K562 (cell line): Measurements from ENCODE around the gene BRWD1. TPM values are rescaled to one million over a fixed set of nuclear protein-coding genes. Genes with fewer than 3 reads are reported as not detected.
A peak's percentile ranks its signal among the peaks of the same experiment; 100 is the strongest.

ENCODE experiments used
- BMI1 ChIP-seq: fragments of 150-350 bp; IDR thresholded peaks from 2 replicates; pipeline ENCODE4 v1.6.1; 2014; ENCODE audit warnings: low read length
- CBX2 ChIP-seq: fragments of 200-600 bp; sonication (generic); IDR thresholded peaks from one replicate; pipeline ENCODE4 v1.6.1; 2012; ENCODE audit warnings: mild to moderate bottlenecking, low read length, inconsistent platforms; ENCODE audit not compliant: insufficient read depth, poor library complexity, severe bottlenecking
- CCAR2 ChIP-seq: fragments of 200-400 bp; formaldehyde crosslinking; IDR thresholded peaks from 2 replicates; pipeline ENCODE4 v1.6.1; 2017; ENCODE audit warnings: mild to moderate bottlenecking, low read depth, low read length
- COPS2 ChIP-seq: fragments of 450-650 bp; conservative IDR thresholded peaks from 2 replicates; pipeline ENCODE4 v1.6.1; 2016; ENCODE audit warnings: mild to moderate bottlenecking, moderate library complexity
- ETV6 ChIP-seq, 3 experiments: fragments of 150-350 bp in 1 of 3; sonication (generic) in 1 of 3; formaldehyde crosslinking in 1 of 3; IDR thresholded peaks; 2 replicates each; pipeline versions ENCODE4 v1.6.1 to v1.8.0; 2014 to 2022; ENCODE audit warnings: borderline replicate concordance in 2 of 3, low read depth in 2 of 3, antibody characterized with exemption in 1 of 3, low read length in 1 of 3, mild to moderate bottlenecking in 1 of 3, missing genetic modification reagents in 1 of 3
- HSF4 ChIP-seq: fragments of 250-450 bp; sonication (Bioruptor Pico); IDR thresholded peaks from 2 replicates; pipeline ENCODE4 v2.1.2; 2022; ENCODE audit warnings: mild to moderate bottlenecking, moderate library complexity, borderline replicate concordance
- MCM5 ChIP-seq: fragments of 450-650 bp; IDR thresholded peaks from 2 replicates; pipeline ENCODE4 v1.6.1; 2016; ENCODE audit warnings: low read depth
- MECOM ChIP-seq: fragments of 250-450 bp; sonication (Bioruptor Pico); IDR thresholded peaks from 2 replicates; pipeline ENCODE4 v1.8.0; 2022; ENCODE audit warnings: inconsistent platforms
- NFE2L1 ChIP-seq: fragments of 450-650 bp; IDR thresholded peaks from 2 replicates; pipeline ENCODE4 v1.6.1; 2016; ENCODE audit warnings: missing genetic modification characterization, low read depth, mild to moderate bottlenecking, missing compliant biosample characterization, moderate library complexity, borderline replicate concordance
- PCBP1 ChIP-seq: fragments of 200-400 bp; formaldehyde crosslinking; IDR thresholded peaks from 2 replicates; pipeline ENCODE4 v1.6.1; 2018; ENCODE audit warnings: mild to moderate bottlenecking, low read depth, low read length; ENCODE audit not compliant: poor library complexity, severe bottlenecking
- POLR2B ChIP-seq: fragments of 450-650 bp; IDR thresholded peaks from 2 replicates; pipeline ENCODE4 v1.6.1; 2018; ENCODE audit warnings: low read depth; ENCODE audit not compliant: partially characterized antibody
- SIN3B ChIP-seq: fragments of 450-650 bp; IDR thresholded peaks from 2 replicates; pipeline ENCODE4 v1.6.1; 2017; ENCODE audit warnings: low read depth, mild to moderate bottlenecking, moderate library complexity
- SMC3 ChIP-seq: conservative IDR thresholded peaks from 2 replicates; pipeline ENCODE4 v1.6.1; 2011; ENCODE audit warnings: low read depth, low read length, improper control_type of control experiment; ENCODE audit not compliant: insufficient read depth
- SNIP1 ChIP-seq: fragments of 450-650 bp; IDR thresholded peaks from 2 replicates; pipeline ENCODE4 v1.7.1; 2017; ENCODE audit warnings: low read depth, mild to moderate bottlenecking
- SRSF3 ChIP-seq: fragments of 200-400 bp; formaldehyde crosslinking; IDR thresholded peaks from 2 replicates; pipeline ENCODE4 v1.6.1; 2016; ENCODE audit warnings: mild to moderate bottlenecking, low read length, moderate library complexity; ENCODE audit not compliant: insufficient read depth
- TFAM ChIP-seq: fragments of 250-450 bp; sonication (Bioruptor Pico); conservative IDR thresholded peaks from 2 replicates; pipeline ENCODE4 v1.5.0; 2021; ENCODE audit warnings: mild to moderate bottlenecking, moderate library complexity
- ZNF134 ChIP-seq: fragments of 250-450 bp; sonication (Bioruptor Pico); conservative IDR thresholded peaks from 2 replicates; pipeline ENCODE4 v1.4.0; 2020
- ZNF146 ChIP-seq: IDR thresholded peaks from one replicate; pipeline ENCODE4 v1.6.1; 2018; ENCODE audit warnings: missing compliant biosample characterization; ENCODE audit not compliant: unreplicated experiment
- ZNF311 ChIP-seq: fragments of 250-450 bp; sonication (Bioruptor Pico); IDR thresholded peaks from 2 replicates; pipeline ENCODE4 v1.4.0; 2020; ENCODE audit warnings: mild to moderate bottlenecking, moderate library complexity
- ZNF445 ChIP-seq: fragments of 250-450 bp; sonication (Bioruptor Pico); IDR thresholded peaks from 2 replicates; pipeline ENCODE4 v1.4.0; 2020; ENCODE audit warnings: low read depth, mild to moderate bottlenecking, moderate library complexity
- ZNF696 ChIP-seq: fragments of 250-450 bp; sonication (Bioruptor Pico); conservative IDR thresholded peaks from 2 replicates; pipeline ENCODE4 v1.4.0; 2020; ENCODE audit warnings: mild to moderate bottlenecking, moderate library complexity
- polyA plus RNA-seq, 8 experiments: library from polyadenylated mRNA; depleted of rRNA in 4 of 8; stranded (reverse) in 5 of 8; unstranded in 3 of 8; fragments of >200 nt; fragmentation: Nextera tagmentation in 2 of 8; fragmentation: Illumina TruSeq in 1 of 8; extraction: Ambion mirVana in 2 of 8; extraction: Trizol in 1 of 8; gene quantifications; 2 replicates each; pipeline versions ENCODE4 v1.2.1 to v1.2.3, GENCODE V29; 2011 to 2014; ENCODE audit warnings: inconsistent platforms in 1 of 8, missing spikeins in 1 of 8
- total RNA-seq, 7 experiments: library from RNA; depleted of rRNA in 6 of 7; stranded (reverse); fragments of >200 nt in 6 of 7; fragmentation: Illumina TruSeq in 2 of 7; extraction: Trizol in 2 of 7; gene quantifications; 2 replicates each; pipeline versions ENCODE4 v1.2.1 to v1.2.3, GENCODE V29; 2011 to 2021; ENCODE audit warnings: low replicate concordance in 1 of 7
- TF ChIP-seq, protein P1 (sequence below): sonication (generic); IDR thresholded peaks from 2 replicates; pipeline ENCODE4 v1.6.1; 2016
- TF ChIP-seq, protein P2 (sequence below): fragments of 450-650 bp; formaldehyde crosslinking; IDR thresholded peaks from 2 replicates; pipeline ENCODE4 v1.4.0; 2022; ENCODE audit warnings: missing genetic modification characterization
- TF ChIP-seq, protein P3 (sequence below): conservative IDR thresholded peaks from 2 replicates; pipeline ENCODE4 v1.6.1; 2011; ENCODE audit warnings: low read depth, mild to moderate bottlenecking, low read length; ENCODE audit not compliant: control insufficient read depth
- TF ChIP-seq, protein P4 (sequence below): fragments of 450-650 bp; formaldehyde crosslinking; conservative IDR thresholded peaks from 2 replicates; pipeline ENCODE4 v1.4.0; 2022; ENCODE audit warnings: mild to moderate bottlenecking, missing genetic modification characterization

Gene BRWD1
- total and polyA plus RNA-seq, 9 of the 15 experiments (the other 6 are each of a cell fraction or from before 2014, with no cell fraction given): 10.1 to 60.2 (median 34.1) TPM

DNA sequence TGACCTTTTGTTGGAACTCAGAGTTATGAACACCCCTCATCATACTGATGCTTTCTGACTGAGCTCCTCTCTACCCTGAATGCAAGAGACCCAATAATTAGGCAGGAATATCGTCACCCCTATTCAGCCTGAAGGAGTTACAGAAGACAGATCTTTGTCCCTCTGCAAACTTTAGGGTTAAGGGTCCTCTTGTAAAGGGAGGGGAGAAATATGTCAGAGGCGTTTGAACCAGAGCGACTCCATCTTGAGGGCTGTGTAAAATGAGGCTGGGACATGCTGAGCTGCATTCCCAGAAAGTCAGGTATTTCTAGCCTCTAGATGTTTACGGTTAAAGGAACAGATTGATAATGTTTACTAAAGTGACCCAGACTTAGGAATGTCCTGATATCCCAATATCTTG is 46.0 kb upstream of the BRWD1 start (continued):
- TF ChIP-seq, protein P1, sequence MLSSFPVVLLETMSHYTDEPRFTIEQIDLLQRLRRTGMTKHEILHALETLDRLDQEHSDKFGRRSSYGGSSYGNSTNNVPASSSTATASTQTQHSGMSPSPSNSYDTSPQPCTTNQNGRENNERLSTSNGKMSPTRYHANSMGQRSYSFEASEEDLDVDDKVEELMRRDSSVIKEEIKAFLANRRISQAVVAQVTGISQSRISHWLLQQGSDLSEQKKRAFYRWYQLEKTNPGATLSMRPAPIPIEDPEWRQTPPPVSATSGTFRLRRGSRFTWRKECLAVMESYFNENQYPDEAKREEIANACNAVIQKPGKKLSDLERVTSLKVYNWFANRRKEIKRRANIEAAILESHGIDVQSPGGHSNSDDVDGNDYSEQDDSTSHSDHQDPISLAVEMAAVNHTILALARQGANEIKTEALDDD: no peak
- peak; percentile 76; the same call in 1 of the 2 replicates for TF ChIP-seq HSF4 (CRISPR knock-in tag)
- no peak for TF ChIP-seq MCM5
- TF ChIP-seq NFE2L1 (tag): peak; percentile 57; the same call in 1 of the 2 replicates
- peak; percentile 72 for TF ChIP-seq ZNF134 (CRISPR knock-in tag)
- no peak for TF ChIP-seq BMI1
- TF ChIP-seq CBX2: no peak
- TF ChIP-seq SRSF3: no peak
- TF ChIP-seq ZNF696 (CRISPR knock-in tag): no peak
- TF ChIP-seq SNIP1: no peak
- no peak for TF ChIP-seq COPS2
- no peak for TF ChIP-seq PCBP1
- TF ChIP-seq ZNF311 (CRISPR knock-in tag): peak; percentile 96
- TF ChIP-seq, protein P2, sequence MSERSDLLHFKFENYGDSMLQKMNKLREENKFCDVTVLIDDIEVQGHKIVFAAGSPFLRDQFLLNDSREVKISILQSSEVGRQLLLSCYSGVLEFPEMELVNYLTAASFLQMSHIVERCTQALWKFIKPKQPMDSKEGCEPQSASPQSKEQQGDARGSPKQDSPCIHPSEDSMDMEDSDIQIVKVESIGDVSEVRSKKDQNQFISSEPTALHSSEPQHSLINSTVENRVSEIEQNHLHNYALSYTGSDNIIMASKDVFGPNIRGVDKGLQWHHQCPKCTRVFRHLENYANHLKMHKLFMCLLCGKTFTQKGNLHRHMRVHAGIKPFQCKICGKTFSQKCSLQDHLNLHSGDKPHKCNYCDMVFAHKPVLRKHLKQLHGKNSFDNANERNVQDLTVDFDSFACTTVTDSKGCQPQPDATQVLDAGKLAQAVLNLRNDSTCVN (CRISPR knock-in tag): 0 out of 2 replicates have a peak, but pooled peaks have one; percentile 35
- TF ChIP-seq ZNF146 (CRISPR knock-in tag): no peak
- TF ChIP-seq SIN3B: no peak
- no peak for TF ChIP-seq ETV6 (IDR thresholded peaks at IDR 0.05; ENCODE audit: borderline replicate concordance in 1 of 2, low read depth in 2 of 2, low read length in 1 of 2)
- no peak for TF ChIP-seq ETV6 (CRISPR knock-in tag; IDR thresholded peaks at IDR 0.05; ENCODE audit: borderline replicate concordance)
- TF ChIP-seq CCAR2: no peak
- TF ChIP-seq, protein P3, sequence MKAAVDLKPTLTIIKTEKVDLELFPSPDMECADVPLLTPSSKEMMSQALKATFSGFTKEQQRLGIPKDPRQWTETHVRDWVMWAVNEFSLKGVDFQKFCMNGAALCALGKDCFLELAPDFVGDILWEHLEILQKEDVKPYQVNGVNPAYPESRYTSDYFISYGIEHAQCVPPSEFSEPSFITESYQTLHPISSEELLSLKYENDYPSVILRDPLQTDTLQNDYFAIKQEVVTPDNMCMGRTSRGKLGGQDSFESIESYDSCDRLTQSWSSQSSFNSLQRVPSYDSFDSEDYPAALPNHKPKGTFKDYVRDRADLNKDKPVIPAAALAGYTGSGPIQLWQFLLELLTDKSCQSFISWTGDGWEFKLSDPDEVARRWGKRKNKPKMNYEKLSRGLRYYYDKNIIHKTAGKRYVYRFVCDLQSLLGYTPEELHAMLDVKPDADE: no peak
- TF ChIP-seq MECOM (CRISPR knock-in tag): peak; percentile 93
- TF ChIP-seq, protein P4, sequence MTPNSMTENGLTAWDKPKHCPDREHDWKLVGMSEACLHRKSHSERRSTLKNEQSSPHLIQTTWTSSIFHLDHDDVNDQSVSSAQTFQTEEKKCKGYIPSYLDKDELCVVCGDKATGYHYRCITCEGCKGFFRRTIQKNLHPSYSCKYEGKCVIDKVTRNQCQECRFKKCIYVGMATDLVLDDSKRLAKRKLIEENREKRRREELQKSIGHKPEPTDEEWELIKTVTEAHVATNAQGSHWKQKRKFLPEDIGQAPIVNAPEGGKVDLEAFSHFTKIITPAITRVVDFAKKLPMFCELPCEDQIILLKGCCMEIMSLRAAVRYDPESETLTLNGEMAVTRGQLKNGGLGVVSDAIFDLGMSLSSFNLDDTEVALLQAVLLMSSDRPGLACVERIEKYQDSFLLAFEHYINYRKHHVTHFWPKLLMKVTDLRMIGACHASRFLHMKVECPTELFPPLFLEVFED (CRISPR knock-in tag): no peak
- TF ChIP-seq POLR2B: no peak
- no peak for TF ChIP-seq SMC3
- no peak for TF ChIP-seq TFAM (CRISPR knock-in tag)
- peak; percentile 86; the same call in 1 of the 2 replicates for TF ChIP-seq ZNF445 (CRISPR knock-in tag)
